Measurements from ENCODE around the gene NOS1.
"Not testable (repeated sequence)": the region's sequence is repeated elsewhere in the genome, so short reads cannot be mapped to it uniquely, and the experiment has no call there.

Gene NOS1

GRCh38 chr12:117227000-117227653 lies 134.3 kb downstream of the NOS1 start:
- Histone ChIP-seq H3K79me2 (no peaks in the 10 kb centered on the region), H3K27me3 (ENCODE audit: control insufficient read depth, insufficient read depth, low read length) (no peaks in the 10 kb centered on the region), H2AFZ (no peak overlapping the region), H3K4me1 (no peaks in the 10 kb centered on the region), H3K4me3 (ENCODE audit: low read depth, low read length) (no peak overlapping the region), H3K36me3 (ENCODE audit: control insufficient read depth, insufficient read depth, low read length) (no peaks in the 10 kb centered on the region), H3K4me2 (ENCODE audit: low read length) (no peak overlapping the region), H3K9ac (no peak overlapping the region), H3K27ac (no peak overlapping the region), H3K9me3 (ENCODE audit: control insufficient read depth, low read length) (no peaks in the 10 kb centered on the region)
- no peak for TF ChIP-seq CTCF (IDR thresholded peaks at IDR 0.05)

GRCh38 chr12:117226505-117226904 lies 134.9 kb downstream of the NOS1 start:
- no peak overlapping the region for H3K4me3 ChIP-seq (ENCODE audit: low read depth, low read length)
- no peaks in the 10 kb centered on the region for H3K27me3 ChIP-seq (ENCODE audit: control insufficient read depth, insufficient read depth, low read length)
- H2AFZ ChIP-seq: no peak overlapping the region
- no peak overlapping the region for H3K4me2 ChIP-seq (ENCODE audit: low read length)
- no peak overlapping the region for H3K27ac ChIP-seq
- no peaks in the 10 kb centered on the region for H3K36me3 ChIP-seq (ENCODE audit: control insufficient read depth, insufficient read depth, low read length)
- no peaks in the 10 kb centered on the region for H3K4me1 ChIP-seq
- H3K79me2 ChIP-seq: no peaks in the 10 kb centered on the region
- H3K9ac ChIP-seq: no peak overlapping the region
- TF ChIP-seq CTCF (IDR thresholded peaks at IDR 0.05): no peak
- no peaks in the 10 kb centered on the region for H3K9me3 ChIP-seq (ENCODE audit: control insufficient read depth, low read length)

- H3K4me1 ChIP-seq: no peaks in the 10 kb centered on the region
- no peaks in the 10 kb centered on the region for H3K36me3 ChIP-seq (ENCODE audit: control insufficient read depth, insufficient read depth, low read length)
- no peak overlapping the region for H3K4me3 ChIP-seq (ENCODE audit: low read depth, low read length)
- TF ChIP-seq CTCF (IDR thresholded peaks at IDR 0.05): no peak
- no peaks in the 10 kb centered on the region for H3K27me3 ChIP-seq (ENCODE audit: control insufficient read depth, insufficient read depth, low read length)
- no peak overlapping the region for H3K27ac ChIP-seq
- H3K79me2 ChIP-seq: no peaks in the 10 kb centered on the region
- no peak overlapping the region for H2AFZ ChIP-seq
- H3K4me2 ChIP-seq (ENCODE audit: low read length): no peak overlapping the region
- no peaks in the 10 kb centered on the region for H3K9me3 ChIP-seq (ENCODE audit: control insufficient read depth, low read length)
- no peak overlapping the region for H3K9ac ChIP-seq
Measured at GRCh38 chr12:117225179-117225578, 136.2 kb downstream of the NOS1 start.

GRCh38 chr12:117220947-117221346 lies 140.5 kb downstream of the NOS1 start:
- not testable (repeated sequence) for H3K4me2 ChIP-seq (ENCODE audit: low read length); H3K4me1 ChIP-seq; H3K9ac ChIP-seq; H3K36me3 ChIP-seq (ENCODE audit: control insufficient read depth, insufficient read depth, low read length); H3K27ac ChIP-seq; H3K79me2 ChIP-seq; H3K4me3 ChIP-seq (ENCODE audit: low read depth, low read length); H3K9me3 ChIP-seq (ENCODE audit: control insufficient read depth, low read length); H2AFZ ChIP-seq; H3K27me3 ChIP-seq (ENCODE audit: control insufficient read depth, insufficient read depth, low read length)

- Histone ChIP-seq H3K36me3 (ENCODE audit: control insufficient read depth, insufficient read depth, low read length) (no peaks in the 10 kb centered on the region), H3K4me2 (ENCODE audit: low read length) (no peak overlapping the region), H3K4me1 (no peaks in the 10 kb centered on the region), H2AFZ (no peak overlapping the region), H3K4me3 (ENCODE audit: low read depth, low read length) (no peak overlapping the region), H3K79me2 (no peaks in the 10 kb centered on the region), H3K27ac (no peak overlapping the region), H3K27me3 (ENCODE audit: control insufficient read depth, insufficient read depth, low read length) (no peaks in the 10 kb centered on the region), H3K9me3 (ENCODE audit: control insufficient read depth, low read length) (no peaks in the 10 kb centered on the region), H3K9ac (no peak overlapping the region)
- no peak for TF ChIP-seq CTCF (IDR thresholded peaks at IDR 0.05)
Measured at GRCh38 chr12:117218149-117218548, 143.3 kb downstream of the NOS1 start.
